HCT116 (cell line): ENCODE data around the gene AGER. TPM values are rescaled to one million over a fixed set of nuclear protein-coding genes. Genes with fewer than 3 reads are reported as not detected.

Experiments
- ATAC-seq: fragments of 200-7000 bp; cut with Tn5 transposase; 2 replicates; pipeline ENCODE4 v1.9.1; 2020; ENCODE audit warnings: mild to moderate bottlenecking, moderate library complexity
- BruUV-seq: library from RNA; stranded (reverse); fragments of 400-500 nt; replicated peaks from 2 replicates; lab custom pipeline; 2021; lab: Mats Ljungman, UMichigan
- CTCF ChIA-PET: fragments of 300-600 bp; sonication (Branson Sonifier 250); formaldehyde crosslinking; loops from one replicate; lab custom pipeline; 2021; ENCODE audit warnings: antibody characterized with exemption; lab: Charles Lee
- POLR2A ChIA-PET: fragments of 300-600, 350-600 bp; sonication (Branson Sonifier 250); formaldehyde crosslinking; loops from one replicate; lab custom pipeline; 2021; ENCODE audit warnings: antibody characterized with exemption; lab: Charles Lee
- RAD21 ChIA-PET, 2 experiments: fragments of 300-600 bp; sonication (Branson Sonifier 250); formaldehyde crosslinking; loops; one replicate each; lab custom pipeline; 2023; ENCODE audit warnings: low total read pairs in 2 of 2; ENCODE audit not compliant: uncharacterized antibody in 2 of 2, unreplicated experiment in 2 of 2, low non-redundant PET in 1 of 2; lab: Charles Lee
- DNase-seq: peaks from one replicate; pipeline ENCODE4 v3.0.0-alpha.2; 2010; ENCODE audit warnings: low read depth, low spot score
- H2AFZ ChIP-seq: fragments of 200-600 bp; shearing (Covaris generic), sonication (generic); 2 replicates; pipeline ENCODE4 v1.6.1; 2017; ENCODE audit warnings: low read depth, mixed run types, mixed read lengths, antibody characterized with exemption, low read length; ENCODE audit not compliant: poor library complexity, severe bottlenecking
- H3K27ac ChIP-seq: 2 replicates; pipeline ENCODE4 v1.5.1; 2012; ENCODE audit warnings: low read depth, low read length
- H3K27me3 ChIP-seq: fragments of 200-600 bp; sonication (generic); 2 replicates; pipeline ENCODE4 v1.6.1; 2016; ENCODE audit warnings: mixed run types, low read length, mixed read lengths; ENCODE audit not compliant: insufficient read depth
- H3K36me3 ChIP-seq, 2 experiments: fragments of 200-500 bp in 1 of 2; fragments of 200-600 bp in 1 of 2; sonication (Bioruptor generic) in 1 of 2; sonication (generic) in 1 of 2; 2 replicates each; pipeline versions ENCODE4 v1.5.1 to v1.6.1; 2014 to 2016; ENCODE audit warnings: low read length in 2 of 2, inconsistent platforms in 1 of 2, mixed read lengths in 1 of 2, mixed run types in 1 of 2; ENCODE audit not compliant: insufficient read depth in 2 of 2, control insufficient read depth in 1 of 2
- H3K4me1 ChIP-seq, 2 experiments: fragments of 200-600 bp in 1 of 2; sonication (generic) in 1 of 2; 2 replicates each; pipeline versions ENCODE4 v1.5.1 to v1.6.1; 2012 to 2017; ENCODE audit warnings: low read length in 2 of 2, inconsistent platforms in 1 of 2, mild to moderate bottlenecking in 1 of 2, mixed read lengths in 1 of 2, mixed run types in 1 of 2, moderate library complexity in 1 of 2; ENCODE audit not compliant: insufficient read depth in 2 of 2, control insufficient read depth in 1 of 2
- H3K4me2 ChIP-seq: fragments of 200-600 bp; sonication (generic); 2 replicates; pipeline ENCODE4 v1.6.1; 2017; ENCODE audit warnings: mixed run types, low read length, mixed read lengths
- H3K4me3 ChIP-seq, 2 experiments: fragments of 200-600 bp in 1 of 2; sonication (generic) in 1 of 2; replicated peaks in 1 of 2; 2 replicates each; pipeline ENCODE4 v1.5.1; 2011 to 2016; ENCODE audit warnings: low read length in 2 of 2, control low read depth in 1 of 2, low read depth in 1 of 2, mild to moderate bottlenecking in 1 of 2, mixed read lengths in 1 of 2, mixed run types in 1 of 2
- H3K79me2 ChIP-seq: fragments of 200-600 bp; sonication (generic); 2 replicates; pipeline ENCODE4 v1.6.1; 2017; ENCODE audit warnings: mild to moderate bottlenecking, mixed run types, low read length, moderate library complexity, mixed read lengths; ENCODE audit not compliant: insufficient read depth
- H3K9ac ChIP-seq: fragments of 200-600 bp; sonication (generic); 2 replicates; pipeline ENCODE4 v1.6.1; 2016; ENCODE audit warnings: low read length, mixed read lengths
- H3K9me2 ChIP-seq: fragments of 200-600 bp; sonication (generic), shearing (Covaris generic); 2 replicates; pipeline ENCODE4 v1.6.1; 2017; ENCODE audit warnings: mixed run types, mild to moderate bottlenecking, moderate library complexity; ENCODE audit not compliant: insufficient read depth
- H3K9me3 ChIP-seq, 2 experiments: fragments of 200-500 bp in 1 of 2; fragments of 200-600 bp in 1 of 2; sonication (Bioruptor generic) in 1 of 2; sonication (generic) in 1 of 2; 2 replicates each; pipeline ENCODE4 v1.6.1; 2014 to 2017; ENCODE audit warnings: low read length in 2 of 2, mixed read lengths in 2 of 2, inconsistent platforms in 1 of 2, low read depth in 1 of 2, mild to moderate bottlenecking in 1 of 2, mixed run types in 1 of 2, moderate library complexity in 1 of 2; ENCODE audit not compliant: control insufficient read depth in 1 of 2, insufficient read depth in 1 of 2
- H4K20me1 ChIP-seq: fragments of 200-600 bp; sonication (generic), shearing (Covaris generic); 2 replicates; pipeline ENCODE4 v1.6.1; 2017; ENCODE audit warnings: mixed run types, mild to moderate bottlenecking, moderate library complexity; ENCODE audit not compliant: insufficient read depth
- ATF3 ChIP-seq: IDR thresholded peaks from 2 replicates; pipeline ENCODE4 v1.6.1; 2012
- CBX3 ChIP-seq: IDR thresholded peaks from 2 replicates; pipeline ENCODE4 v1.6.1; 2012; ENCODE audit warnings: low read depth
- EGR1 ChIP-seq: IDR thresholded peaks from 2 replicates; pipeline ENCODE4 v1.6.1; 2012; ENCODE audit warnings: low read depth
- EZH2 ChIP-seq: fragments of 200-600 bp; sonication (generic); IDR thresholded peaks from 2 replicates; pipeline ENCODE4 v1.6.1; 2017; ENCODE audit warnings: antibody characterized with exemption, mixed run types
- EZH2phosphoT487 ChIP-seq: fragments of 200-600 bp; IDR thresholded peaks from 2 replicates; pipeline ENCODE4 v1.6.1; 2018; ENCODE audit warnings: antibody characterized with exemption, borderline replicate concordance
- FOSL1 ChIP-seq: IDR thresholded peaks from 2 replicates; pipeline ENCODE4 v1.6.1; 2012; ENCODE audit warnings: low read depth
- JUND ChIP-seq: IDR thresholded peaks from 2 replicates; pipeline ENCODE4 v1.6.1; 2012
- POLR2AphosphoS5 ChIP-seq: IDR thresholded peaks from 2 replicates; pipeline ENCODE4 v1.6.1; 2011; ENCODE audit warnings: mild to moderate bottlenecking, low read depth, low read length, moderate library complexity
- SIN3A ChIP-seq: IDR thresholded peaks from 2 replicates; pipeline ENCODE4 v1.6.1; 2012; ENCODE audit warnings: low read depth
- TCF7L2 ChIP-seq: IDR thresholded peaks from 2 replicates; pipeline ENCODE4 v1.7.0; 2011; ENCODE audit warnings: borderline replicate concordance, inconsistent platforms; ENCODE audit not compliant: insufficient read depth, insufficient read length; ENCODE audit errors: extremely low read depth
- YY1 ChIP-seq: IDR thresholded peaks from 2 replicates; pipeline ENCODE4 v1.6.1; 2011; ENCODE audit warnings: low read length, low read depth, moderate library complexity, mild to moderate bottlenecking; ENCODE audit not compliant: insufficient replicate concordance; ENCODE audit errors: extremely low read depth
- ZBTB33 ChIP-seq: IDR thresholded peaks from 2 replicates; pipeline ENCODE4 v1.6.1; 2011; ENCODE audit warnings: mild to moderate bottlenecking, low read length, moderate library complexity; ENCODE audit not compliant: insufficient replicate concordance; ENCODE audit errors: extremely low read depth
- ZNF274 ChIP-seq: fragments of 200-500 bp; sonication (Bioruptor generic); IDR thresholded peaks from 2 replicates; pipeline ENCODE4 v1.6.1; 2014; ENCODE audit warnings: mild to moderate bottlenecking, low read depth, low read length, inconsistent platforms
- intact Hi-C: fragments of 100-400 bp; cut with micrococcal nuclease; formaldehyde crosslinking; loops from 2 replicates; pipeline ENCODE4 v1.10.0; 2022
- total RNA-seq: library from RNA; stranded (reverse); gene quantifications from one replicate; pipeline ENCODE4 v1.2.1, GENCODE V29; 2021; ENCODE audit not compliant: unreplicated experiment
- TF ChIP-seq, protein P1 (sequence below): IDR thresholded peaks from 2 replicates; pipeline ENCODE4 v1.6.1; 2012

AGER gene
- total RNA-seq, 1 experiment from 2014 or later, result 22.6 TPM

DNA sequence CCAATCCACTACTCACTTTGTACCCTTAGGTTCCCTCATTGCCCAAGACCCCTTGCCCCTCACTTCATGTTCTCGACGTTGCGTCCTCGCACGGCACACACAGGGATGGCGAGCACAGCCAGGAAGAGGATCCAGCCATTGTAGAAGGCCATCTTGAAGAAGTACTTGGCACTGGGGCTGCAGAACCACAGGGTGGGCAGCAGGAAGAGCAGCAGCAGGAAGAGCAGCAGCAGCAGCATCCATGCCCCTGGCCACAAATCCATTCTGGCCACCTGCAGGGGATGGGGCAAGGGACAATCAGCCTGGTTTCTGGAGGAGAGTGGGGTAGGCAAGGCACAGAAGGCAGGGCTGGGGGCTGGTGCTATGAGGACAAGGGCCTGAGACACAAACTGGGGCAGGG is 12.8 kb downstream of the AGER start:
- ChIA-PET RAD21 (no interaction called here), POLR2A (no interaction called here), CTCF (no interaction called here)
- H3K4me1 ChIP-seq, result peaks cover 7 to 24% of the 10 kb centered on the region in 2 experiments
- H3K9ac ChIP-seq, result no peak overlapping the region
- H3K4me2 ChIP-seq, result no peak overlapping the region
- no peak for ATAC-seq
- no peaks in the 10 kb centered on the region for H3K9me2 ChIP-seq
- no peaks in the 10 kb centered on the region for H3K9me3 ChIP-seq
- peaks cover 17% of the 10 kb centered on the region for H3K79me2 ChIP-seq
- intact Hi-C loops, result no loop called here
- BruUV-seq, result no TSS peak
- no peak overlapping the region for H3K27ac ChIP-seq
- DNase-seq, result no peak
- no peak for TF ChIP-seq YY1
- no peak for TF ChIP-seq CBX3
- no peak for TF ChIP-seq FOSL1
- no peak for TF ChIP-seq EZH2phosphoT487
- TF ChIP-seq EGR1, result no peak
- TF ChIP-seq, protein P1, sequence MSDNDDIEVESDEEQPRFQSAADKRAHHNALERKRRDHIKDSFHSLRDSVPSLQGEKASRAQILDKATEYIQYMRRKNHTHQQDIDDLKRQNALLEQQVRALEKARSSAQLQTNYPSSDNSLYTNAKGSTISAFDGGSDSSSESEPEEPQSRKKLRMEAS, result no peak
- TF ChIP-seq ZNF274, result no peak
- no peak for TF ChIP-seq ZBTB33
- TF ChIP-seq SIN3A, result no peak
- no peak for TF ChIP-seq JUND
- no peak for TF ChIP-seq POLR2AphosphoS5
- TF ChIP-seq TCF7L2, result no peak
- no peak for TF ChIP-seq ATF3
- no peak for TF ChIP-seq EZH2
- no peak overlapping the region for H2AFZ ChIP-seq
- no peak overlapping the region for H3K4me3 ChIP-seq
- H3K36me3 ChIP-seq, result peaks cover 4 to 15% of the 10 kb centered on the region in 2 experiments; a peak in 3 of 4 replicates
- no peaks in the 10 kb centered on the region for H4K20me1 ChIP-seq
- no peaks in the 10 kb centered on the region for H3K27me3 ChIP-seq
